HCT116 (cell line): ENCODE measurements around the gene SAMD14. TPM values are rescaled to one million over a fixed set of nuclear protein-coding genes. Genes with fewer than 3 reads are reported as not detected.
A peak's percentile ranks its signal among the peaks of the same experiment; 100 is the strongest.

Experiments
- ATAC-seq: fragments of 200-7000 bp; cut with Tn5 transposase; 2 replicates; pipeline ENCODE4 v1.9.1; 2020; ENCODE audit warnings: mild to moderate bottlenecking, moderate library complexity
- BruUV-seq: library from RNA; stranded (reverse); fragments of 400-500 nt; replicated peaks from 2 replicates; lab custom pipeline; 2021; lab: Mats Ljungman, UMichigan
- CTCF ChIA-PET: fragments of 300-600 bp; sonication (Branson Sonifier 250); formaldehyde crosslinking; loops from one replicate; lab custom pipeline; 2021; ENCODE audit warnings: antibody characterized with exemption; lab: Charles Lee
- POLR2A ChIA-PET: fragments of 300-600, 350-600 bp; sonication (Branson Sonifier 250); formaldehyde crosslinking; loops from one replicate; lab custom pipeline; 2021; ENCODE audit warnings: antibody characterized with exemption; lab: Charles Lee
- RAD21 ChIA-PET, 2 experiments: fragments of 300-600 bp; sonication (Branson Sonifier 250); formaldehyde crosslinking; loops; one replicate each; lab custom pipeline; 2023; ENCODE audit warnings: low total read pairs in 2 of 2; ENCODE audit not compliant: uncharacterized antibody in 2 of 2, unreplicated experiment in 2 of 2, low non-redundant PET in 1 of 2; lab: Charles Lee
- DNase-seq: peaks from one replicate; pipeline ENCODE4 v3.0.0-alpha.2; 2010; ENCODE audit warnings: low read depth, low spot score
- H2AFZ ChIP-seq: fragments of 200-600 bp; shearing (Covaris generic), sonication (generic); 2 replicates; pipeline ENCODE4 v1.6.1; 2017; ENCODE audit warnings: low read depth, mixed run types, mixed read lengths, antibody characterized with exemption, low read length; ENCODE audit not compliant: poor library complexity, severe bottlenecking
- H3K27ac ChIP-seq: 2 replicates; pipeline ENCODE4 v1.5.1; 2012; ENCODE audit warnings: low read depth, low read length
- H3K27me3 ChIP-seq: fragments of 200-600 bp; sonication (generic); 2 replicates; pipeline ENCODE4 v1.6.1; 2016; ENCODE audit warnings: mixed run types, low read length, mixed read lengths; ENCODE audit not compliant: insufficient read depth
- H3K36me3 ChIP-seq, 2 experiments: fragments of 200-500 bp in 1 of 2; fragments of 200-600 bp in 1 of 2; sonication (Bioruptor generic) in 1 of 2; sonication (generic) in 1 of 2; 2 replicates each; pipeline versions ENCODE4 v1.5.1 to v1.6.1; 2014 to 2016; ENCODE audit warnings: low read length in 2 of 2, inconsistent platforms in 1 of 2, mixed read lengths in 1 of 2, mixed run types in 1 of 2; ENCODE audit not compliant: insufficient read depth in 2 of 2, control insufficient read depth in 1 of 2
- H3K4me1 ChIP-seq, 2 experiments: fragments of 200-600 bp in 1 of 2; sonication (generic) in 1 of 2; 2 replicates each; pipeline versions ENCODE4 v1.5.1 to v1.6.1; 2012 to 2017; ENCODE audit warnings: low read length in 2 of 2, inconsistent platforms in 1 of 2, mild to moderate bottlenecking in 1 of 2, mixed read lengths in 1 of 2, mixed run types in 1 of 2, moderate library complexity in 1 of 2; ENCODE audit not compliant: insufficient read depth in 2 of 2, control insufficient read depth in 1 of 2
- H3K4me2 ChIP-seq: fragments of 200-600 bp; sonication (generic); 2 replicates; pipeline ENCODE4 v1.6.1; 2017; ENCODE audit warnings: mixed run types, low read length, mixed read lengths
- H3K4me3 ChIP-seq, 2 experiments: fragments of 200-600 bp in 1 of 2; sonication (generic) in 1 of 2; replicated peaks in 1 of 2; 2 replicates each; pipeline ENCODE4 v1.5.1; 2011 to 2016; ENCODE audit warnings: low read length in 2 of 2, control low read depth in 1 of 2, low read depth in 1 of 2, mild to moderate bottlenecking in 1 of 2, mixed read lengths in 1 of 2, mixed run types in 1 of 2
- H3K79me2 ChIP-seq: fragments of 200-600 bp; sonication (generic); 2 replicates; pipeline ENCODE4 v1.6.1; 2017; ENCODE audit warnings: mild to moderate bottlenecking, mixed run types, low read length, moderate library complexity, mixed read lengths; ENCODE audit not compliant: insufficient read depth
- H3K9ac ChIP-seq: fragments of 200-600 bp; sonication (generic); 2 replicates; pipeline ENCODE4 v1.6.1; 2016; ENCODE audit warnings: low read length, mixed read lengths
- H3K9me2 ChIP-seq: fragments of 200-600 bp; sonication (generic), shearing (Covaris generic); 2 replicates; pipeline ENCODE4 v1.6.1; 2017; ENCODE audit warnings: mixed run types, mild to moderate bottlenecking, moderate library complexity; ENCODE audit not compliant: insufficient read depth
- H3K9me3 ChIP-seq, 2 experiments: fragments of 200-500 bp in 1 of 2; fragments of 200-600 bp in 1 of 2; sonication (Bioruptor generic) in 1 of 2; sonication (generic) in 1 of 2; 2 replicates each; pipeline ENCODE4 v1.6.1; 2014 to 2017; ENCODE audit warnings: low read length in 2 of 2, mixed read lengths in 2 of 2, inconsistent platforms in 1 of 2, low read depth in 1 of 2, mild to moderate bottlenecking in 1 of 2, mixed run types in 1 of 2, moderate library complexity in 1 of 2; ENCODE audit not compliant: control insufficient read depth in 1 of 2, insufficient read depth in 1 of 2
- H4K20me1 ChIP-seq: fragments of 200-600 bp; sonication (generic), shearing (Covaris generic); 2 replicates; pipeline ENCODE4 v1.6.1; 2017; ENCODE audit warnings: mixed run types, mild to moderate bottlenecking, moderate library complexity; ENCODE audit not compliant: insufficient read depth
- CBX3 ChIP-seq: IDR thresholded peaks from 2 replicates; pipeline ENCODE4 v1.6.1; 2012; ENCODE audit warnings: low read depth
- CTCF ChIP-seq, 3 experiments: fragments of 200-600 bp in 1 of 3; sonication (generic) in 1 of 3; IDR thresholded peaks in 2 of 3; conservative IDR thresholded peaks in 1 of 3; 2 replicates each; pipeline ENCODE4 v1.5.1; 2012 to 2017; ENCODE audit warnings: low read depth in 2 of 3, low read length in 2 of 3, antibody characterized with exemption in 1 of 3, borderline replicate concordance in 1 of 3, control low read depth in 1 of 3, mild to moderate bottlenecking in 1 of 3, mixed read lengths in 1 of 3, mixed run types in 1 of 3, moderate library complexity in 1 of 3; ENCODE audit not compliant: insufficient read depth in 1 of 3
- ELF1 ChIP-seq: IDR thresholded peaks from 2 replicates; pipeline ENCODE4 v1.6.1; 2012; ENCODE audit warnings: low read depth, borderline replicate concordance
- MAX ChIP-seq: IDR thresholded peaks from 2 replicates; pipeline ENCODE4 v1.6.1; 2012
- SP1 ChIP-seq: IDR thresholded peaks from 2 replicates; pipeline ENCODE4 v1.6.1; 2012; ENCODE audit warnings: low read depth
- TCF7L2 ChIP-seq: IDR thresholded peaks from 2 replicates; pipeline ENCODE4 v1.7.0; 2011; ENCODE audit warnings: borderline replicate concordance, inconsistent platforms; ENCODE audit not compliant: insufficient read depth, insufficient read length; ENCODE audit errors: extremely low read depth
- YY1 ChIP-seq: IDR thresholded peaks from 2 replicates; pipeline ENCODE4 v1.6.1; 2011; ENCODE audit warnings: low read length, low read depth, moderate library complexity, mild to moderate bottlenecking; ENCODE audit not compliant: insufficient replicate concordance; ENCODE audit errors: extremely low read depth
- ZFX ChIP-seq: fragments of 450-650 bp; IDR thresholded peaks from 2 replicates; pipeline ENCODE4 v1.6.1; 2017
- ZNF274 ChIP-seq: fragments of 200-500 bp; sonication (Bioruptor generic); IDR thresholded peaks from 2 replicates; pipeline ENCODE4 v1.6.1; 2014; ENCODE audit warnings: mild to moderate bottlenecking, low read depth, low read length, inconsistent platforms
- intact Hi-C: fragments of 100-400 bp; cut with micrococcal nuclease; formaldehyde crosslinking; loops from 2 replicates; pipeline ENCODE4 v1.10.0; 2022
- total RNA-seq: library from RNA; stranded (reverse); gene quantifications from one replicate; pipeline ENCODE4 v1.2.1, GENCODE V29; 2021; ENCODE audit not compliant: unreplicated experiment

Gene SAMD14
- total RNA-seq, 1 experiment from 2014 or later: 1.5 TPM

- no peak overlapping the region for H2AFZ ChIP-seq
- H3K9ac ChIP-seq: no peak overlapping the region
- peak; percentile 63 for DNase-seq
- RAD21 ChIA-PET: no interaction called here
- H3K79me2 ChIP-seq: peaks cover 56% of the 10 kb centered on the region
- peak; percentile 93 for ATAC-seq
- CTCF ChIA-PET: interaction anchor here (0.6 to 2.2 kb wide), 9 partner anchors 10 to 46 kb away, joined by 3 to 5 read pairs (median 4); partner anchors contain the start of gene SGCA
- H3K27me3 ChIP-seq: no peaks in the 10 kb centered on the region
- no peak overlapping the region for H3K4me3 ChIP-seq
- H3K27ac ChIP-seq: peak overlapping the region; percentile 13; the same call in 1 of the 2 replicates
- no peak overlapping the region for H3K4me2 ChIP-seq
- peaks cover 4% of the 10 kb centered on the region; the same call in 1 of the 2 replicates for H4K20me1 ChIP-seq
- H3K9me3 ChIP-seq: no peaks in the 10 kb centered on the region
- BruUV-seq: no TSS peak
- TF ChIP-seq TCF7L2 (peak; percentile 15), CBX3 (no peak), ELF1 (no peak), SP1 (no peak), ZNF274 (no peak), CTCF (IDR thresholded peaks at IDR 0.05 in 2 of 3, conservative IDR thresholded peaks at IDR 0.05 in 1 of 3; ENCODE audit: borderline replicate concordance in 1 of 3, insufficient read depth in 1 of 3, low read depth in 2 of 3, low read length in 2 of 3) (peak; percentile 72 to 97 (median 89)), ZFX (no peak), MAX (no peak), YY1 (peak; percentile 24)
- POLR2A ChIA-PET: interaction anchor here (1.7 kb wide), 1 partner anchor 12 kb away, joined by 4 read pairs; no protein-coding TSS in a partner anchor
- H3K9me2 ChIP-seq: no peaks in the 10 kb centered on the region
- H3K36me3 ChIP-seq: peaks cover 82 to 98% of the 10 kb centered on the region in 2 experiments
- intact Hi-C loops: loop anchor here (1.0 kb wide), 1 partner anchor 58 kb away; no protein-coding TSS in a partner anchor
- peaks cover 0 to 9% of the 10 kb centered on the region in 2 experiments; a peak in 1 of 4 replicates for H3K4me1 ChIP-seq
These were observed 10.3 kb upstream of the SAMD14 start for GRCh38 chr17:50139950-50140885.
